Stimulated activated CD4-positive, alpha-beta T cell treated with anti-CD3 and anti-CD28 coated beads, Interleukin-15, amount 100 ng/mL, for 24 hours (primary cell): ENCODE data around the gene GLYR1.

Experiments
- DNase-seq: peaks from one replicate; pipeline ENCODE4 v3.0.0-alpha.2; 2020

The GLYR1 gene

DNA sequence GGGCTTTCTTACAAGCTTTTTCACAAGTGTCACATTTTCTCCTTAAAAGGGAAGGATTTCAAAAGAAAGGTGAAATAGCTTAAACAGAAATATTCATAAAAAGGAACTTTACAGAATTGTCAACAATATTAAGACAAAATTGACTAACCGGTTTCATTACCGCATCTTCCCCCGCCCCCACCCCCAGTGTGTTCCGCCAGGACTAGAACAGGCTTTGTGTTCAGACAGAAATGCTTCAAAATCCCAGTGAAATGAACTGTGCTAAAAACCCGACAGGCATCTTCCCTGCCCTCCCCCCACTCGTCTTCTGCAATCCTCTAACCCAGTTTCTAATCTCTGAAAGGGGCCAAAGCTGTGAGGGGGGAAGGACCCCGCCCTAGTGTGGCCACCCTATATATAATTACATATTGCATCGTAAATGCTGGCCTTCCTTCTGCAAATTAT, 43.7 kb downstream of the GLYR1 start:
- DNase-seq, result no peak

DNA sequence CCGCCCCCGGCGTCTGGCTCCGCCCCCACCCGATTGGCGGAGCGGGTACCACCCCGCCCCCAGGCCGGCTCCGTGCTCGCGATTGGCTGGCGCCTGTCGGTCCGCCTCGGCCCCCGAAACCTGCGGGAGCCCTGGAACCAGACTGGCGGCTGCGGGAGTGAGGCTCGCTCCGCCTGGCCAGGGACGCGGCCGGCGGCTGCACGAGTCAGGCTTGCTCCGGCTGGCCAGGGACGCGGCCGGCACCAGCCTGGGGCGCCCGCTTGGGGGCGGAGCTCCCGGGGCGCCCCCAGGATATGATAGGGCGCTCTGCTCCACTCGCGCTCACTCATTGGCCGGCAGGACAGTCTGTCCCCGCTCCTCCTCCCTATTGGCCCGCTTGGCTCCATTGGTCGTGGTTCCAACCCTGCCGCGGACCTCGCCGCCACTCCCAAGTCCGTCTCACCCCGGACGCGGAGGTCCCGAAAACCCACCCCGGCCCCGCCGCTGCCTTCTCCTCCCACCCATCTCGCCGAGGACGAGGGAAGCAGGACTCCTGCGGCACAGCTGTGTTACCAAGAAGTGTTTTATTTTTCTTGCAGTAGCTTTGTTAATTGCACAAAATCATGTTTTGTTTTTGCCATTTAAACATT, 44.3 kb downstream of the GLYR1 start:
- DNase-seq, result peak; percentile 94

DNA sequence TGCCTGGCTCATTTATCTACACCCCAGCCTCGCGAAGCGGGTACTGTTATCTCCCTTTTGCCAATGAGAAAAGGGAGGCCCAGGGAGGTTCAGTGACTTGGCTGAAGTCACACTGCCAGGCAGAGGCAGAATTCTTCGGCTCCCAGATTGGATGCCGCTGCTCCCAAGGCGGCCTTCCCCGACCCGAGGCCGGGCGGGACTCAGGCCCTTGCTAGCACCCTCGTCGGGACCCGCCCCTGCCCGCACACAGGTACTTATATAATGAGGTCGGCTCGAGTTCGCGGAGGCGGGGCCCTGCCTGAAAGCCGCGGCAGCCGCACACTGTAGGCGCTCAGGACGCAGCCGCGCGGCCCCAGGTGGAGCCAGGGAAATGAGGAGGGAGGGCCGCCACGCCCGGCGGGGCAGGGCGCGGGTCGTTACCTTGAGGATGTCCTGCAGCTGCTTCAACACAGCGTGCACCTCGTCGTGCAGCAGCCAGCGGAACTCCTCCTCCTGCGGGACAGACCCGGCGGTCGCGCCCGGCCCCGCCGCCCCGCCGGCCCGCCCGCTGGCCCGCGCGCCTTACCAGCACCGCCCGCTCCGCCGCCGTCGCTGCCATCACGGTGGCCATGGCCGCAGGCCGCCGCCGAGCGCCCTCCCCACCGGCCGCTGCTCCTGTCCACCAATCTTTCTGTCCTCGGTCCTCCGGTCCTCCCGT, 45.0 kb downstream of the GLYR1 start, which contains the start of gene ROGDI:
Gene ROGDI (minus strand): TSS at position 672 of the 697 bp plus-strand sequence. CDS start 62 bp downstream, at position 610.
- DNase-seq, result peak; percentile 86

DNA sequence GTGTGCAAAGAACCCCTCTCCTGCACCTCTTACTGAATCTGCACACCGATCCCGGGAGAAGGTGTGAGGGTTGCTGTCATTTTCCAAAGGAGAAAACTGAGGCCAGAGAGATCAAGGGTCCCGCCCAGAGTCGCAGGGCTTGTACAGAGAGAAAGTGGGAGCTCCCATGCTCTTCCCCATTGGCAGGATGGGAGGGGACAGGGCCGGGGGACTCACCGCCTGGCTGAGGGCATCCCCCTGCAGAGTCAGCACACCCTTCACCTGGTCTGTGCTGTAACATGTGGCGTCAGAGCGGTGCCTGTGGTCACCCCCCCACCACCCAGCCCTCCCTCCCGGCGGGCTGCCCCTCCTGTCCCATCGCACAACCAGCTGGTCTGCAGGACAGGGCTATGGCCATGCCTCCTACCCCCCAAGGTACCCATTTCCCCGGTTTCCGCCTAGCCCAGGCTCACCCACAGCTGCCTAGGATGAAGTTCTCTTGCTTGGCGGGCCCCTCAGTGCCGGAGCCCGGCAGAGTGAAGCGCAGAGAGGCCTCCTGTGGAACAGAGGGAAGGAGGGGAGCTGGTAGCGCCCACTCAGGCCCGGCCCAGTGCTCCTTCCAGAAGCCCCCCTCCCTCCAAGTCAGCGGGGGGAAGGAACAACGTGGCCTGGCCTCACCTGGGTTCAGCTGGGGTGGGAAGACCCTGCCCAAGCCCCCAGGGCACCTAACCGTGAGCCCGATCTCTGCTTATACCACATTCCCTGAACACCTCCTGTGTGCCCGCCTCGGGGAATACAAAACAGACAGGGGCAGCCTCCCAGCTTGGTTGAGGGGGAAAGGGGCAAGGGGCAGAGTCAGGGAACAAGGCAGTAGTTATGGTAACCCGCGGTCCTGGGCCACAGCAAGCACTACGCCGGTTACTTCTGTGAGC, 45.8 kb downstream of the GLYR1 start:
- DNase-seq, result no peak

- DNase-seq, result no peak
Measured at GRCh38 chr16:4800290-4801041, 46.6 kb downstream of the GLYR1 start.

DNA sequence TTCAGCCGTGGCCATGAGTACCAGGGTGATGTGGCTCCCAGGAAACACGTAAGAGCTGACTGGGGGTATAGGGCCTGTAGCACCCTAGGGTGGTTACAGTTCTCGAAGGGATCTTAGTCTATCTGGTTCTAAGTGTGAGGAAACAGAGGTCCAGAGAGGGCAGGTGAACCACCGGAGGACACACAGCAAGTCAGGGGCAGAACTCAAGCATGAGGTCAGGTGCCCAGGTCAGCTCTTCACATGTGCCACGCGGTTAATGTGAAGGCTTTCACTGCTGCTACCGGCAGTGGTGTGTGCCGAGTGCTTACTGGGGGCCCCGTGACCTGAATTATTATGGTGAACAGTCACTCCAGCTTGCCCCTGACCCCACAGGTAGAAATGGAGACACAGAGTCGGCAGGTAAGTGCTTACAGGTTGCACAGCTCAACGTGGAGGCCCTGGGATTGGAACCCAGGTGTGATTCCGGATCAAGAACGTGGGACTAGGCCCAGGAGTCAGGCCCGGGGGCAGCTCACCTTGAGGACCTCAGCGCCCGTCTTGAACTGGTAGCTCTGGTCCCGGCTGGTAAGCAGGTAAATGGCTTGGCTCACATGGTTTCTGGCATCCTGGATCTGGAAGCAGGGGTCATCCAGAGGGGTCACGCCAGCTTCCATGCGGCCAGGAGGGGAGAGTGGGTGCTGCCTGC, 47.8 kb downstream of the GLYR1 start:
- no peak for DNase-seq

GRCh38 chr16:4798456-4798855, 48.6 kb downstream of the GLYR1 start:
- DNase-seq, result no peak

DNA sequence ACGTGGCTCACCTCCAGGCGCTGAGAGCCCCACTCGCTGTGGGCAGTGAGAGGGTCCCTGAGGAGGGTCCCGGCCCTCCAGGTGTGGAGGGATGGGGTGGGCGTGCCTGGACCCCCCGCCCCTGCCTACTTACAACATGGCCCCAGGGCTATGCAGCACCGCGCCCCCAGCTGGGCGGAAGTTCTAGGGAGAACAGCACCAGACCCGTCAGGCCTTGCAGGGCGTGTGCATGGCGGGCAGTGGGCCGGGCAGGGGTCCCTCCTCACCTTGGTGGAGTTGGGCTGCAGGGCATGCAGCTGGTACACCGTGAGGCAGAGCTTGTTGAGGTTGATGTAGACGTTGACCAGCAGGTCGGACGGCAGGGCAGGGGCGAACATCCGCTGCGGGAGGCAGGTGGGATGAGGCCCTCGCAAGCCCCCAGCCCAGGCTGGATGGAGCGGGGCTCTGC, 49.3 kb downstream of the GLYR1 start:
- DNase-seq, result no peak

DNA sequence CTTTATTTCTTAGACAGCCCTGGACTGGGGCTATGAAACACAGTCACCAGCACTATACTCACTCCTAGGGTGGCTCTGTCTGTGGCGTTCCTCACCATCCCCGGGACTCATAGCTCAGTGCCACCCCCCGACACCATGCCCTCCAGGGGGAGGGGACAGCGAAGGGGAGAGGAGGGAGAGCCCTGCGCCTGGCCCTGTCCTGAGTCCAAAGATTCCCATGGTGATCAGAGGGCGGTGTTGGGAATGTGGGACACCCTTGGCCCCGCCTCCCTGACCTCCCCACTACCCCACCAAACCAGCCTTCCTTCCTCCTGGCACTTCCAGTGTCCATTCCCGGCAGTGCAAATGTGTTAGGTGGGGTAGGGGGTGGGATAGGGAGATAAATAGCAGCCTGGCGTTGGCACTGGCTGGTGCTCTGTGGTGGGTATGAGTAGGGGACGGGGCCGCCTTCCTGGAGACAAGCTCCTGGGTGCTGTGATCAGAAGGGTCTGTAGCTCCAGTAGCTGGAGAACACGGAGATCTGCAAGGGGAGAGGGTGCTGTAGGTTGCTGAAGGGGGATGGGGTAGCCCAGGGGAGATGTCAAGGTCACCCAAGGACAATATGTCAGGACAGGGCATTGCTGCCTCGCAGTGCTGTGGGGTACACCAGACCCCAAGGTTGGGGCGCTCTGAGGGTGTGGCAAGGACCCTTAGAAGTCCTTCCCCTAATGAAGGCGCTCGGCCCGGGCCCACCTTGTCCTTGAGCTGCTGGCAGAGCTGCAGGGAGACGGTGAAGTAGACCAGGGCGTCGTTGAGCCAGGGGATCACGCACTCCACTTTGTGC, 49.9 kb downstream of the GLYR1 start:
- no peak for DNase-seq

- DNase-seq, result no peak
Measured at GRCh38 chr16:4795828-4796572, 51.1 kb downstream of the GLYR1 start.

DNA sequence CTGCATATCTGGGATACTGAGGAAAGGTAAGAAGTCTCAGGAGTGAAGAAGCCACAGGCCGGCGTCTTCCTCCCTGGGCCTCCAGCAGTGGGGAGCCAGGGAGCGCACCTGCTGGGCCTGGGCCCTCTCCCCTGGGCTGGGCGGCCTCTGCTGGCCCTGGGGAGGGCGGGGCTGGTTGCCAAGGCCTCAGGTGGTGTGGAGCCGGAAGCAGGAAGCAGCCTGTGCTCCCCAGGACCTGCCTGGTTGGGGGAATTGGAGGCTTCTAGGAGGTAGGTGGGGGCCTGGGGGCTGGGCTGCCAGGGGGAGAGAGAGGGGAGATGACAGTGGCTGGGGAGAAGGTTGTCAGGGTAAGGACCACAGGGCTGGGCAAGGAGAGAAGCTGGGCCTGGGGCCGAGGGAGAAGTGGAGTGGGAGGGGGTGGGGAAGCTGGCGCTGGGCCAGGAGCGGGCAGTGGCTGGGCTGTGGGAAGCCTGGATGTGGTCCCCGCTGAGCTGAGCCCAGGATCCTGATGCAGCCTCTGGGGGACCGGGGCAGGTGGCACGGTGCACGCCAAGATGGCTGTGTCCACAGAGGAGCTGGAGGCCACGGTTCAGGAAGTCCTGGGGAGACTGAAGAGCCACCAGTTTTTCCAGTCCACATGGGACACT, 51.8 kb downstream of the GLYR1 start, which contains the start of gene SMIM22:
Gene SMIM22 (plus strand): TSS at position 189 of the 647 bp plus-strand sequence. CDS start 366 bp downstream, at position 555.
- DNase-seq, result no peak

GRCh38 chr16:4792951-4793513, 54.1 kb downstream of the GLYR1 start:
- DNase-seq, result no peak

GRCh38 chr16:4790871-4791270, 56.2 kb downstream of the GLYR1 start:
- DNase-seq, result no peak

DNA sequence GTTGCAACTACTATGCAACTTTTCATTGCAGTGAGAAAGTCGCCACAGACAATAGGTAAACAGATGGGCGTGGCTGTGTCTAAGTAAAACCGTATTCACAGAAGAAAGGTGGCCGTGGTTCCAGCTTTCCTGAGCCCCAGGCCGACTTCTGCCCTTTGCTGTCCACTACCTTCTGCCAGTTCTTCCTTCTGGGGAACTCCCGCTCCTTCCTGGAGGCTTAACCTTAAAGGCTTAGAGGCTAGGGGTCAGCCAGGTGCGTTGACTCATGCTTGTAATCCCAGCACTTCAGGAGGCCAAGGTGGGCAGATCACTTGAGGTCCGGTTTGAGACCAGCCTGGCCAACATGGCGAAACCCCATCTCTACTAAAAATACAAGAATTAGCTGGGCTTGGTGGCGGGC, 56.8 kb downstream of the GLYR1 start:
- no peak for DNase-seq

DNA sequence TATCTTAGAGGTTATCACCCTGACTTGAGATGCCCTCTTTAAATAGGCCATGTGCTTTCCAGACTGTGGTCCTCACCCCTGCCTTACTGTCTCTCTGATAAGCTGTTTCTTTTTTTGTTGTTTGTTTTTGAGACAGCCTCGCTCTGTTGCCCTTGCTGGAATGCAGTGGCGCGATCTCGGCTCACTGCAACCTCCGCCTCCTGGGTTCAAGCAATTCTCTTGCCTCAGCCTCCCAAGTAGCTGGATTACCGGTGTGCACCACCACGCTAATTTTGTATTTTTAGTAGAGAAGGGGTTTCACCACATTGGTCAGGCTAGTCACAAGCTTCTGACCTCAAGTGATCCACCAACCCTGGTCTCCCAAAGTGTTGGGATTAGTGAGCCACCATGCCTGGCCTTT, 58.2 kb downstream of the GLYR1 start:
- DNase-seq, result no peak

GRCh38 chr16:4788489-4788889, 58.6 kb downstream of the GLYR1 start:
- DNase-seq, result no peak

DNA sequence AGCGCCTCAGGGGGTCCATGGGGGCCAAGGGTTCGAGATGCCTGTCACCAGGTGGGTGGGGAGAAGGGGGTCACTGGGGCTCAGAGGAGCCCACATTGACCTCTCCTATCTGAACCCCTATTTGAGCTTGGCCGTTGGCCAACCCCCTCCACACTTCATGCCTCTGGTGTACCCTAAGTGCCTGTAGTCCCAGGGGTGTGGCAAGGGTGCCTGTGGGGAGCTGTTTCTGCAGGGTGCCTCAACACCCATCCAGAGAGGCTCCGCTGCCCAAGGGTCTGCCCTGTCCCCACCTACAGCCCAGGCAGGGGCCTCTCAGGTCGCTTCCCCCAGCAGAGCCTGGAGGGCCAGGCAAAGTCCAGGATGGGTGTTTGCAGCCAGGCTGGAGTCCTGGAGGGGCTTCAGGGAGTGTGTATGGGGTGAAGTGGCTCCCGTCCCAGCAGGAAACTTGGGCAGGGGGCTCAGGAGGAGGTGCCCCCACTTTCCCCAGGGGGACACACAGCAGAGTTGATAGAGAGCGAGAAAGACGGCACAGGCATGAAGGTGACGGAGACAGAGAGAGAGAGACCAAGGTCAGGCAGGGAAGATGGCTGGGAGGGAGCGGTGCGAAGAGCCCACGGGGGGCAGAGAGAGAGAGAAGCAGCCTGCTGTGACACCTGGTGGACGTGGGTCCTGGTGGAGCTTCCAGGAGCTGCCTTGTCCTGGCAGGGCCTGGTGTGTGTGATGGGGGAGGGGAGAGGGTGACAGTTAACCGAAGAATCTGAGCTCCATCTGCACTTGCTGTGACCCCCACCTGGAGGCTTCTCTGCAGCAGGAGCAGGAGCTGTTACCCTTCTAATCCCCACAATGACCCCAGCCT, 59.2 kb downstream of the GLYR1 start, which contains the start of gene SEPTIN12:
Gene SEPTIN12 (minus strand): TSS at position 719 of the 856 bp plus-strand sequence. CDS start 700 bp downstream, at position 19.
- DNase-seq, result no peak

DNA sequence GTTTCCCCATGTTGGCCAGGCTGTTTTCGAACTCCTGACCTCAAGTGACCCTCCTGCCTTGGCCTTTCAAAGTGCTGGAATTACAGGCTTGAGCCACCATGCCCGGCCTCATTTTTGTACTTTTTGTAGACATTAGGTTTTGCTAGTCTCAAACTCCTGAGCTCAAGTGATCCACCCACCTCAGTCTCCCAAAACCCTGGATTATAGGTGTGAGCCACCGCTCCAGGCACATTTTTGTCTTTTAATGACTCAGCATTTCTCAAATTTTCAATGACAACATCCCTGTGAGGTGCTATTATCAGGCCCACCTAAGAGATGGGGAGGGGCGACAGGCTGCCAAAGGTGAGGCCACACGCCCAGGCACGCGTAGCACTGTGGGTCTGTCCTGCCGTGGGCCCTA, 60.0 kb downstream of the GLYR1 start:
- DNase-seq, result no peak
